M059J (cell line): ENCODE measurements around the gene ARX. TPM values are rescaled to one million over a fixed set of nuclear protein-coding genes. Genes with fewer than 3 reads are reported as not detected.

Experiments used
- DNase-seq: peaks from one replicate; pipeline ENCODE4 v3.0.0-alpha.2; 2012; ENCODE audit warnings: low read depth
- total RNA-seq: library from RNA; depleted of rRNA; stranded (reverse); fragments of >200 nt; shearing (Covaris generic); gene quantifications from 2 replicates; pipeline ENCODE4 v1.2.3, GENCODE V29; 2014

ARX gene
- total RNA-seq, 1 experiment from 2014 or later, result not detected

- DNase-seq, result no peak
Measured at GRCh38 chrX:25001808-25002660, 13.7 kb downstream of the ARX start.

GRCh38 chrX:24999511-24999910 lies 16.3 kb downstream of the ARX start:
- DNase-seq, result no peak

GRCh38 chrX:24996096-24996709 lies 19.6 kb downstream of the ARX start:
- no peak for DNase-seq

- DNase-seq, result no peak
Measured at GRCh38 chrX:24993879-24994278, 21.9 kb downstream of the ARX start.

- DNase-seq, result no peak
Measured at GRCh38 chrX:24990535-24990934, 25.2 kb downstream of the ARX start.

- DNase-seq, result no peak
Measured at GRCh38 chrX:24988314-24988713, 27.5 kb downstream of the ARX start.

- DNase-seq, result no peak
Measured at GRCh38 chrX:24987731-24988130, 28.0 kb downstream of the ARX start.

- no peak for DNase-seq
Measured at GRCh38 chrX:24985120-24985519, 30.6 kb downstream of the ARX start.

- DNase-seq, result no peak
Measured at GRCh38 chrX:24983931-24984330, 31.8 kb downstream of the ARX start.

- peak; percentile 7 for DNase-seq
Measured at GRCh38 chrX:24982306-24982965, 33.3 kb downstream of the ARX start.

GRCh38 chrX:24981030-24981429 lies 34.7 kb downstream of the ARX start:
- no peak for DNase-seq

- DNase-seq, result no peak
Measured at GRCh38 chrX:24979081-24979480, 36.7 kb downstream of the ARX start.

- DNase-seq, result no peak
Measured at GRCh38 chrX:24969812-24970211, 46.0 kb downstream of the ARX start.

- no peak for DNase-seq
Measured at GRCh38 chrX:24965372-24965771, 50.4 kb downstream of the ARX start.

GRCh38 chrX:24963823-24964222 lies 51.9 kb downstream of the ARX start:
- DNase-seq, result no peak

- DNase-seq, result no peak
Measured at GRCh38 chrX:24961809-24962208, 54.0 kb downstream of the ARX start.

- peak; percentile 70 for DNase-seq
Measured at GRCh38 chrX:24956828-24957227, 58.9 kb downstream of the ARX start.

- no peak for DNase-seq
Measured at GRCh38 chrX:24955372-24955930, 60.3 kb downstream of the ARX start.

GRCh38 chrX:24954732-24955131 lies 61.0 kb downstream of the ARX start:
- DNase-seq, result no peak
